ENCODE measurements around the gene HIRIP3. TPM values are rescaled to one million over a fixed set of nuclear protein-coding genes. Genes with fewer than 3 reads are reported as not detected.

HIRIP3 gene
- total RNA-seq, 3 donors from 2014 or later = 10.5 to 18.2 (median 15.5) TPM

DNA sequence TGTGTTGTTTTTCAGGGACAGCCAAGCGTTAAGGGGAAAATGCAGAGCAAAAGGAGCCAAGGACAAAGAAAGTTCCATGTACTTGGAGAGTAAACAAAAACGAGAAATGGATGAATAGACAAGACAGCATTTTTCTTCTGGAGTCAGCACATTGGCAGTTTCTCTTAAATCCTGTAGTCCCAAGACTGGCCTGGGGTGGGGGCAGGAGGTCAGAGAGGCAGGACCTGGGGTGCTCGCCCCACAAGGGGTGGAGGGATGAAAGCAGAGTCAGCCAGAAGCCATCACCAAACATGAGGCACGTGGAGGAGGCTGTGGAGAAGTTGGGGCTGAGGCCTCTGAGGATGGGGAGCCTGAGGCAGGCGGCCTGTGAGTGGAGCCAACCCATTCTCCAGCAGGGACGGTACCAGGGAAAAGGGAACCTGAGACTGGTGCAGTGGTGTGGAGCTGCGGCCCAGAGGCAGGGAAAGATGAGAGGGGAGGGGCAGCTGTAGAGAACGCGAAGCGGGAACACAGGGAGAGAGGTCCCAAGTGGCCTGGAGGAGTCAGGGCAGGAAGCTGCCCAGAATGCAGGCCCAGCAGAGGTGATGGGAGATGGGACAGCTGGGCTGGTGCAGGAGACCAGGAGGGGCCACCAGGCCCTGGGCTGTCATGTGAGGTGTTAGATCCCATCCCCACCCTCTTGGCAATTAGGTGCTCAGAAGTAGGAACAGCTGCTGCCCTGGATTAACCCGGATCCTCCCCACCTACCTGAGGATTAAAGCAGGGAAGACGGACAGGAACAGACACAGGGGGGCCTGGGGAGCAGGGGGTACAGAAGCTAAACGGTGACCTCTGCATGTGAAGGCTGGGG lies 32.4 kb upstream of the HIRIP3 start:
- DNase-seq (ENCODE audit: low spot score in 2 of 2) = no peak
- Histone ChIP-seq H3K4me3 (no peak overlapping the region), H3K27me3 (peaks cover 14 to 65% of the 10 kb centered on the region in 2 donors), H3K4me1 (no peaks in the 10 kb centered on the region), H3K9me3 (no peaks in the 10 kb centered on the region), H3K36me3 (no peaks in the 10 kb centered on the region), H3K27ac (no peak overlapping the region)
- TF ChIP-seq, protein P1, sequence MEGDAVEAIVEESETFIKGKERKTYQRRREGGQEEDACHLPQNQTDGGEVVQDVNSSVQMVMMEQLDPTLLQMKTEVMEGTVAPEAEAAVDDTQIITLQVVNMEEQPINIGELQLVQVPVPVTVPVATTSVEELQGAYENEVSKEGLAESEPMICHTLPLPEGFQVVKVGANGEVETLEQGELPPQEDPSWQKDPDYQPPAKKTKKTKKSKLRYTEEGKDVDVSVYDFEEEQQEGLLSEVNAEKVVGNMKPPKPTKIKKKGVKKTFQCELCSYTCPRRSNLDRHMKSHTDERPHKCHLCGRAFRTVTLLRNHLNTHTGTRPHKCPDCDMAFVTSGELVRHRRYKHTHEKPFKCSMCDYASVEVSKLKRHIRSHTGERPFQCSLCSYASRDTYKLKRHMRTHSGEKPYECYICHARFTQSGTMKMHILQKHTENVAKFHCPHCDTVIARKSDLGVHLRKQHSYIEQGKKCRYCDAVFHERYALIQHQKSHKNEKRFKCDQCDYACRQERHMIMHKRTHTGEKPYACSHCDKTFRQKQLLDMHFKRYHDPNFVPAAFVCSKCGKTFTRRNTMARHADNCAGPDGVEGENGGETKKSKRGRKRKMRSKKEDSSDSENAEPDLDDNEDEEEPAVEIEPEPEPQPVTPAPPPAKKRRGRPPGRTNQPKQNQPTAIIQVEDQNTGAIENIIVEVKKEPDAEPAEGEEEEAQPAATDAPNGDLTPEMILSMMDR (IDR thresholded peaks at IDR 0.05) = no peak
- TF ChIP-seq POLR2A (IDR thresholded peaks at IDR 0.05) = no peak
- TF ChIP-seq POLR2AphosphoS5 (IDR thresholded peaks at IDR 0.05) = no peak
- intact Hi-C loops (cut with DNase I; ENCODE audit: low total_unique reads) = no loop called here

DNA sequence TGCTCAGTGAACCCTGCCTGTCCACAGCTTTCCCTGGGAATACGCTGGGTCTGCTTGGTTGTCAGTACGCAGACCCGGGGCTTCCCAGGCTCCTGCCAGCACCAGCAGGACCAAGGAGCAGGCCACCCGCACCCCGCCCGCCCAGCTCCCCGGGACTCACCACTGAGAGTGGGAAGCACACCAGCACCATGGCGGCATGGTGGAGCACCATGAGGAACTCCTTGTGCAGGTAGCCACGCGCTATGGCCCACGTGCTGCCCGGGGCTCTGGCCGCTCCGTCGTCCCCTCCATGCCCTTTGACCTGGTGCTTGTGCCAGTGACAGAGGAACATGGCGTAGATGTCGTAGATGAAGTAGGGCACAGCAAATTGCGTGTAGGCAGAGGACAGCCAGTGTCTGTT lies 31.0 kb upstream of the HIRIP3 start:
- no peaks in the 10 kb centered on the region for H3K9me3 ChIP-seq
- peaks cover 8 to 52% of the 10 kb centered on the region in 2 donors for H3K27me3 ChIP-seq
- no peak for DNase-seq (ENCODE audit: low spot score in 2 of 2)
- TF ChIP-seq POLR2AphosphoS5 (IDR thresholded peaks at IDR 0.05) (no peak), POLR2A (IDR thresholded peaks at IDR 0.05) (no peak)
- TF ChIP-seq, protein P1 (IDR thresholded peaks at IDR 0.05) = no peak
- intact Hi-C loops (cut with DNase I; ENCODE audit: low total_unique reads) = no loop called here
- H3K4me1 ChIP-seq = no peaks in the 10 kb centered on the region
- no peak overlapping the region for H3K27ac ChIP-seq
- H3K36me3 ChIP-seq = no peaks in the 10 kb centered on the region
- H3K4me3 ChIP-seq = no peak overlapping the region

- no peak for TF ChIP-seq POLR2AphosphoS5 (IDR thresholded peaks at IDR 0.05)
- no peak for TF ChIP-seq POLR2A (IDR thresholded peaks at IDR 0.05)
- TF ChIP-seq, protein P1 (IDR thresholded peaks at IDR 0.05) = no peak
- no peak overlapping the region for H3K27ac ChIP-seq
- H3K4me1 ChIP-seq = no peaks in the 10 kb centered on the region
- no peaks in the 10 kb centered on the region for H3K36me3 ChIP-seq
- DNase-seq (ENCODE audit: low spot score in 2 of 2) = no peak
- intact Hi-C loops (cut with DNase I; ENCODE audit: low total_unique reads) = no loop called here
- H3K27me3 ChIP-seq = peaks cover 3 to 43% of the 10 kb centered on the region in 2 donors
- no peaks in the 10 kb centered on the region for H3K9me3 ChIP-seq
- no peak overlapping the region for H3K4me3 ChIP-seq
These were observed 30.2 kb upstream of the HIRIP3 start for GRCh38 chr16:30025574-30025973.

DNA sequence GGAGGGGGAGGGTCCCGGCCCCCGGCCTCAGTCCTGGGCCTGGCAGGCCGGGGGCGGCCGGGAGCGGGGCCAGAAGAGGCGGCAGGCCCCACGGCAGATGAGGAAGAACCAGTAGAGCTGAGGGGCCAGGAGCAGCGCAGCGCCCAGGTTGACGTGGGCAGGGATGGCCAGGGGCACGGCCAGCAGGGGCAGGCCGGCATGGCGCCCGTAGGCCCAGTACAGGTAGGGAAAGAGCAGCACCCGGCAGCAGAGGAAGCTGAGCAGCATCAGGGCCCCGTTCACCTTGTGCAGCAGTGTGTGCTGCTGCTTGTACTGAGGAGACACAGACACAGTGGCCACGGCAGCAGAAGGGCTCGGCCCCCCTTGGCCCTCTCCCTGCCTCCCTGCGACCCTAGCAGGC lies 29.7 kb upstream of the HIRIP3 start:
- no peak for DNase-seq (ENCODE audit: low spot score in 2 of 2)
- Histone ChIP-seq H3K4me1 (no peaks in the 10 kb centered on the region), H3K27me3 (peaks cover under 1 to 39% of the 10 kb centered on the region in 2 donors), H3K4me3 (no peak overlapping the region), H3K36me3 (no peaks in the 10 kb centered on the region), H3K9me3 (no peaks in the 10 kb centered on the region), H3K27ac (no peak overlapping the region)
- intact Hi-C loops (cut with DNase I; ENCODE audit: low total_unique reads) = no loop called here
- TF ChIP-seq POLR2A (IDR thresholded peaks at IDR 0.05) (no peak), POLR2AphosphoS5 (IDR thresholded peaks at IDR 0.05) (no peak)
- TF ChIP-seq, protein P1 (IDR thresholded peaks at IDR 0.05) = no peak

DNA sequence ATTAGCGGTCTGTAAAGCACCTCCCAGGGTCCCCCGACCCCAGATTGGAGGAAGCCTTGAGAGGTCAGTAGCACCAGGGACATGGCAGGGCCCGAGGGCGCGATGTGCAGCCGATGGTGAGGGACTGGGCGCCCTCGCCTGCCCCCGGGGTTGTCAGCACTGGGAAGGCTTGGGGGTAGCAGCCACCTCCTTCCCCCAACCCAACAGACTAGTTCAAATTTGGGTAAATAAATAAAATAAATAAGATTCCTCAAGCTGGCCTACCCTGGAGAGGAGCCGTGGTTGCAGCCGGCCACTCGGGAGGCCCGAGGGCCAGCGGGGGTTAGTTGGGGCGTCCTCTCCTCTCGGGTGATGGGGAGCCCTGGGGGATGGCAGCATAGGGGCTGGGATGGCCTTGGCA lies 29.0 kb upstream of the HIRIP3 start:
- TF ChIP-seq, protein P1 (IDR thresholded peaks at IDR 0.05) = no peak
- no peak for TF ChIP-seq POLR2AphosphoS5 (IDR thresholded peaks at IDR 0.05)
- TF ChIP-seq POLR2A (IDR thresholded peaks at IDR 0.05) = no peak
- H3K27me3 ChIP-seq = peaks cover 0 to 32% of the 10 kb centered on the region in 2 donors
- DNase-seq (ENCODE audit: low spot score in 2 of 2) = no peak
- no peak overlapping the region for H3K4me3 ChIP-seq
- no peaks in the 10 kb centered on the region for H3K36me3 ChIP-seq
- no peaks in the 10 kb centered on the region for H3K9me3 ChIP-seq
- intact Hi-C loops (cut with DNase I; ENCODE audit: low total_unique reads) = no loop called here
- H3K4me1 ChIP-seq = no peaks in the 10 kb centered on the region
- H3K27ac ChIP-seq = no peak overlapping the region

All from breast epithelium (tissue), 4 donors.